GM15510 (cell line): ENCODE measurements around the gene BPIFA1.

Experiments used
- POLR2A ChIP-seq: IDR thresholded peaks from 3 replicates; pipeline ENCODE4 v1.6.1; 2011; ENCODE audit warnings: borderline replicate concordance; ENCODE audit not compliant: insufficient read length; ENCODE audit errors: extremely low read depth

Gene BPIFA1

DNA sequence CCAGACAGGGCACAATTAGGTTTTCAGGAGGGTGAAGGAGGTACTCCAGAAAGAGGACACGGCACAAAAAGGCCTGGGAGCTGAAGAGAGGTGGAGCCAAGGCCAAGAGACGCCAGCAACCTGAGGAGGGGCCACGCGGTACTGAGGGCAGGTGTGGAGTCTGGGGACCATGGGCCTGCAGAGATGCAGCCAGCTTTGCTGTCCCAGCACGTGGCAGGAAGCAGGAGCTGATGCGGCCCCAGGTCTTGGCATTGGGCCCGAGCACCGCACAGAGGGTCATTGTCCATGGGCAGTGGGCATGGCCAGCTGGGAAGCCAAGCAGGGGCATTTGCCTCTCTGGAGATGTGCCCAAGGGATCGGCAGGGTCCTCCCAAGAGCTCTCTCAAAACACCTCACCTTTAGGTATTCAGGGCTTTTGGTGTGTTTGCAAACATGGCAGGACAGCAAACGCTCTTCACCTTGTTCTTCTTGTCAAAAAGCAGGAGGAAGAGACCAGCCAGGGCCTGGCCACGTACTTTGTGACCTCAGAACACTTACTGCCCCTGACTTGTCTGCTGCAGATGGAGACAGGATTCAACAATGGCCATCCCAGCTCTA, 45.9 kb downstream of the BPIFA1 start:
- TF ChIP-seq POLR2A: no peak

GRCh38 chr20:33282196-33282934, 46.6 kb downstream of the BPIFA1 start:
- TF ChIP-seq POLR2A: no peak

- TF ChIP-seq POLR2A: no peak
Observed at GRCh38 chr20:33282991-33283555, 47.3 kb downstream of the BPIFA1 start, which contains the start of gene BPIFB1. Gene BPIFB1, plus strand, starts transcription at chr20:33283214. Its CDS starts 2,860 bp downstream, at chr20:33286074.

DNA sequence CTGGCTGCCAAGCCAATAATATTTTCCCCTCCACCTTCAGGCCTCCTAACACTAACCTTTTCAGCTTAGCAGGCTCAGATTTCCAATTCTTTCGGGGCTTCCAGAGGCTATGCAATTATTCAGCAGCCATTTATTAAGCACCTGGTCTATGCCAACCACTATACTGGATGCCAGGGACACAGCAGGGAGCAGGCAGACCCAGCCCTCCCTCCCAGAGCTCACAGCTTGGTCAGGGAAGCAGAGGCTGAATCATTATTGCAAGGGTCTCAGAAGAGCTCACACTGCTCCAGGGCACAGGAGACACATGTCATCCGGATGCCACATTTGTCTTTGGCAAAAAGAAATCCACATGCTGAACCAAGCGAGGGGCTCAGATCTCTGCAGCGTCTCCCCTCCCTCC, 48.5 kb downstream of the BPIFA1 start:
- TF ChIP-seq POLR2A: no peak

DNA sequence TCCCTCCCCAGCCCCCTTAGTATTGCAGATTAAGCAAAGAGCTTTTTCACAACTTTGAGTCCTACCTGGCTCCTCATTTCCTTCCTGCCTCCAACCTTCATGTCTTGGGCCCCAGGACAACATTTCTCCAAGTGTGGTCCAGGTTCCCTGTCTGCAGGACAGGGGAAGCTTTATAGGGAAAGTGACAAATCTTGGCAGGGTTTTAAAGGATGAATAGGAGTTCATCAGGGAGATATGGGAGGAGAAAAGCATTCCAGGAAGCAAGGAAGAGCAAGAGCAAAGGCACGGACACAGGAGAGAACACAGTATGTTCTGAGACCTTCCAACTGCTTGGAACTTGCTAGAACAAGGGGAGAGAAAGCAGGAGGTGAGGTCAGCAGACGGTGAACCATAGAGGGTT, 49.1 kb downstream of the BPIFA1 start:
- TF ChIP-seq POLR2A: no peak

- no peak for TF ChIP-seq POLR2A
Observed at GRCh38 chr20:33285861-33286495, 50.2 kb downstream of the BPIFA1 start.

DNA sequence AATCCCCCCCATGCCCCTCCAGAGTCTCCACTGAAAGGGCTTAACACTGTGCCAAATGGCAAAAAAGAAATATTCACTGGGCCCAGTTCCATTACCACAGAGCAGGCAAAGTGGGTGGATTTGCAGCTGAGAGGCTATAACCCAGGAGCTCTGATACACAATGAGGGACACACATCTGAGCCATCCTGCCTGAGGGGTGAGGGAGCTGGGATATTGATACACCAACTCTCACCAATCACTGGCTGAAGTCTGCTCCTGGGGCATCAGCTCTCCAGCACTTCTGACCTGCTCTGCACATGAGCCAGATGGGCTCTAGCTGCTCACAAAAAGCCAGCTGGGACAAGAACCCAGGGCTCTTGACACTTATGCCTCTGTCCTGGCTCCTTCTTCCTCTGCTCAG, 52.1 kb downstream of the BPIFA1 start:
- TF ChIP-seq POLR2A: no peak

- TF ChIP-seq POLR2A: no peak
Observed at GRCh38 chr20:33290852-33291251, 55.1 kb downstream of the BPIFA1 start.

GRCh38 chr20:33291416-33291815, 55.6 kb downstream of the BPIFA1 start:
- no peak for TF ChIP-seq POLR2A

DNA sequence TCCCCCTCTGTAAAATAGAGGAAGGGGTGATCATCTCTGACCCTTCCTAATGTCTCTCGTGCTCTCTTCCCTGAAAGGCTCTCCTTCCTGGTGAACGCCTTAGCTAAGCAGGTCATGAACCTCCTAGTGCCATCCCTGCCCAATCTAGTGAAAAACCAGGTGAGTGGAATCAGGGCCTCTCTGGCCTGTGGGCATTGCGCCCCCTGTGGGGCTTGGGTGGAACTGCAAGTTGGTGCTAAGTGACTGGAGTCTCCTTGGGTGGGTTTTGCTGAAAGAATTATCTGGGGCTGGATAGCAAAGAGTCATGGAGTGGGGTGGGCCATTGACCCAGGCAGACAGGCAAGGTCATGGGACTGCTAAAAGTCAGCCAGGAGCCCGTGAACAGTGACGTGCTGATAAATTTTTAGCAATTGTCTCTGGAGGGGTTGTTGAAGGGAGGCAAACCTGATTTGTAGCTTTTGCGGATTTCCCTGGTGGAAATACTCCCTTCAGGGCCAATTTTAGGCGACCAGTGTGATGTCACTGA, 56.1 kb downstream of the BPIFA1 start:
- TF ChIP-seq POLR2A: no peak
